C4-2B (cell line): ENCODE results near the gene CES3.
"Not testable (repeated sequence)": the region's sequence is repeated elsewhere in the genome, so short reads cannot be mapped to it uniquely, and the experiment has no call there.

Source experiments
- CTCF ChIP-seq: fragments of 450-650 bp; conservative IDR thresholded peaks from 2 replicates; pipeline ENCODE4 v1.5.1; 2017; ENCODE audit warnings: mild to moderate bottlenecking
- ZFX ChIP-seq: fragments of 450-650 bp; IDR thresholded peaks from 2 replicates; pipeline ENCODE4 v1.6.1; 2017

GRCh38 chr16:66956154-66956457 is 5.0 kb upstream of the CES3 start:
- not testable (repeated sequence) for TF ChIP-seq CTCF, ZFX
